ENCODE results near the gene ACACB. TPM values are rescaled to one million over a fixed set of nuclear protein-coding genes. Genes with fewer than 3 reads are reported as not detected.
A peak's percentile ranks its signal among the peaks of the same experiment; 100 is the strongest.
"Not testable (repeated sequence)": the region's sequence is repeated elsewhere in the genome, so short reads cannot be mapped to it uniquely, and the experiment has no call there.

The ACACB gene
- total and polyA plus RNA-seq, 8 donors: 23.4 to 58.9 (median 31.6) TPM

- no peak for FAIRE-seq
- no peak overlapping the region for H3K27ac ChIP-seq
- DNase-seq: no peak
- no peaks in the 10 kb centered on the region for H3K36me3 ChIP-seq
- ATAC-seq: no peak
- peaks cover 9 to 27% (median 21%) of the 10 kb centered on the region in 3 donors for H3K4me1 ChIP-seq
- 97 to 98% methylated on average over 2 of the region's 2 CpGs for WGBS, 2 donors
- TF ChIP-seq CTCF (IDR thresholded peaks at IDR 0.05): no peak
- no peak overlapping the region for H3K4me3 ChIP-seq
- H3K9me3 ChIP-seq: no peaks in the 10 kb centered on the region
- intact Hi-C loops (cut with DNase I): no loop called here
- no peaks in the 10 kb centered on the region for H3K27me3 ChIP-seq
Measured at GRCh38 chr12:109137055-109137454, 20.7 kb downstream of the ACACB start.

- Histone ChIP-seq H3K27ac (peak overlapping the region in 2 of 4 donors; percentile 10 to 22), H3K4me1 (peaks cover 11 to 29% (median 25%) of the 10 kb centered on the region in 3 donors), H3K9me3 (no peaks in the 10 kb centered on the region), H3K36me3 (no peaks in the 10 kb centered on the region), H3K4me3 (no peak overlapping the region), H3K27me3 (no peaks in the 10 kb centered on the region)
- ATAC-seq (no peak), FAIRE-seq (no peak), DNase-seq (peak in 1 of 6 donors; percentile 41)
- TF ChIP-seq CTCF (IDR thresholded peaks at IDR 0.05): no peak
- intact Hi-C loops (cut with DNase I): no loop called here
- WGBS, 2 donors: 69 to 76% methylated on average over 9 of the region's 9 CpGs
Measured at GRCh38 chr12:109139360-109139759, 23.0 kb downstream of the ACACB start.

GRCh38 chr12:109139791-109140190 is 23.4 kb downstream of the ACACB start:
- Histone ChIP-seq H3K36me3 (no peaks in the 10 kb centered on the region), H3K4me3 (no peak overlapping the region), H3K27ac (peak overlapping the region in 2 of 4 donors; percentile 10 to 22), H3K9me3 (no peaks in the 10 kb centered on the region), H3K4me1 (peaks cover 12 to 31% (median 29%) of the 10 kb centered on the region in 3 donors), H3K27me3 (no peaks in the 10 kb centered on the region)
- no peak for FAIRE-seq
- DNase-seq: no peak
- intact Hi-C loops (cut with DNase I): no loop called here
- no peak for TF ChIP-seq CTCF (IDR thresholded peaks at IDR 0.05)
- WGBS, 2 donors: 58 to 71% methylated on average over 7 of the region's 7 CpGs
- ATAC-seq: peak in 3 of 4 donors; percentile 8 to 26 (median 21)

GRCh38 chr12:109140560-109140959 is 24.2 kb downstream of the ACACB start:
- Histone ChIP-seq H3K36me3 (no peaks in the 10 kb centered on the region), H3K4me3 (no peak overlapping the region), H3K9me3 (no peaks in the 10 kb centered on the region), H3K4me1 (peaks cover 12 to 31% (median 30%) of the 10 kb centered on the region in 3 donors), H3K27me3 (no peaks in the 10 kb centered on the region), H3K27ac (peak overlapping the region in 1 of 4 donors; percentile 54)
- DNase-seq (peak in 2 of 6 donors; percentile 47 to 72), FAIRE-seq (no peak), ATAC-seq (peak; percentile 36 to 85 (median 73))
- WGBS, 2 donors: 40 to 50% methylated on average over 4 of the region's 4 CpGs
- TF ChIP-seq CTCF (IDR thresholded peaks at IDR 0.05): no peak
- intact Hi-C loops (cut with DNase I): no loop called here

- ATAC-seq: peak in 1 of 4 donors; percentile 31
- no peak overlapping the region for H3K4me3 ChIP-seq
- H3K9me3 ChIP-seq: no peaks in the 10 kb centered on the region
- WGBS, 2 donors: 51 to 54% methylated on average over 4 of the region's 4 CpGs
- no peak for TF ChIP-seq CTCF (IDR thresholded peaks at IDR 0.05)
- no peaks in the 10 kb centered on the region for H3K27me3 ChIP-seq
- intact Hi-C loops (cut with DNase I): no loop called here
- H3K36me3 ChIP-seq: no peaks in the 10 kb centered on the region
- DNase-seq: no peak
- peaks cover 5 to 27% (median 24%) of the 10 kb centered on the region in 3 donors for H3K4me1 ChIP-seq
- peak overlapping the region in 2 of 4 donors; percentile 48 to 59 for H3K27ac ChIP-seq
- FAIRE-seq: no peak
Measured at GRCh38 chr12:109144224-109144623, 27.8 kb downstream of the ACACB start.

GRCh38 chr12:109147126-109147525 is 30.7 kb downstream of the ACACB start:
- intact Hi-C loops (cut with DNase I); FAIRE-seq; H3K4me3 ChIP-seq; ATAC-seq; H3K27me3 ChIP-seq; H3K36me3 ChIP-seq; H3K9me3 ChIP-seq; H3K27ac ChIP-seq: not testable (repeated sequence)
- 92 to 100% methylated on average over 1 of the region's 1 CpG for WGBS, 2 donors
- H3K4me1 ChIP-seq: peaks cover 3 to 21% (median 4%) of the 10 kb centered on the region in 3 donors
- DNase-seq: peak in 1 of 6 donors; percentile 8

Measured in pancreas (tissue), 10 donors.